Stimulated activated CD4-positive, alpha-beta T cell treated with anti-CD3 and anti-CD28 coated beads, TNF-alpha, amount 100 ng/mL, for 48 hours (primary cell): ENCODE results near the gene PRPF40A.

ENCODE experiments used
- DNase-seq, 3 donors: peaks; one replicate each; pipeline ENCODE4 v3.0.0-alpha.2; 2020; ENCODE audit warnings: low read depth in 3 of 3

The PRPF40A gene

GRCh38 chr2:152620208-152620607 is 97.1 kb downstream of the PRPF40A start:
- DNase-seq, result no peak

GRCh38 chr2:152618193-152618564 is 99.1 kb downstream of the PRPF40A start:
- no peak for DNase-seq

GRCh38 chr2:152617456-152618192 is 99.6 kb downstream of the PRPF40A start:
- no peak for DNase-seq

- no peak for DNase-seq
These were observed 102.1 kb downstream of the PRPF40A start for GRCh38 chr2:152615177-152615576.

GRCh38 chr2:152613235-152613634 is 104.0 kb downstream of the PRPF40A start:
- DNase-seq, result no peak

GRCh38 chr2:152611458-152612231 is 105.6 kb downstream of the PRPF40A start:
- DNase-seq, result no peak

- no peak for DNase-seq
These were observed 107.6 kb downstream of the PRPF40A start for GRCh38 chr2:152609699-152610098.

- DNase-seq, result no peak
These were observed 108.1 kb downstream of the PRPF40A start for GRCh38 chr2:152609154-152609553.

GRCh38 chr2:152607793-152608300 is 109.4 kb downstream of the PRPF40A start:
- DNase-seq, result no peak

GRCh38 chr2:152606941-152607340 is 110.3 kb downstream of the PRPF40A start:
- DNase-seq, result no peak

- DNase-seq, result no peak
These were observed 111.2 kb downstream of the PRPF40A start for GRCh38 chr2:152606081-152606480.

GRCh38 chr2:152603166-152603565 is 114.1 kb downstream of the PRPF40A start:
- no peak for DNase-seq

GRCh38 chr2:152602750-152603149 is 114.5 kb downstream of the PRPF40A start:
- DNase-seq, result no peak
